Neural progenitor cell (in vitro differentiated cells): ENCODE measurements around the gene ADH7. TPM values are rescaled to one million over a fixed set of nuclear protein-coding genes. Genes with fewer than 3 reads are reported as not detected.

ENCODE experiments used
- DNase-seq: peaks from one replicate; pipeline ENCODE4 v3.0.0-alpha.2; 2016; ENCODE audit warnings: low spot score
- H2AFZ ChIP-seq: fragments of 200-600 bp; sonication (generic); replicated peaks from 2 replicates; pipeline ENCODE4 v1.6.1; 2016; ENCODE audit warnings: antibody characterized with exemption
- H3F3A ChIP-seq: fragments of 200-600 bp; sonication (generic); 2 replicates; pipeline ENCODE4 v1.6.1; 2016; ENCODE audit warnings: antibody characterized with exemption, low read depth
- H3K27ac ChIP-seq: fragments of 200-600 bp; sonication (generic); 2 replicates; pipeline ENCODE4 v1.5.1; 2016; ENCODE audit warnings: mild to moderate bottlenecking
- H3K27me3 ChIP-seq: fragments of 200-600 bp; sonication (generic); 2 replicates; pipeline ENCODE4 v1.6.1; 2016; ENCODE audit warnings: mild to moderate bottlenecking, moderate library complexity
- H3K36me3 ChIP-seq: fragments of 200-600 bp; sonication (generic); 2 replicates; pipeline ENCODE4 v1.5.1; 2016
- H3K4me1 ChIP-seq: fragments of 200-600 bp; sonication (generic); 2 replicates; pipeline ENCODE4 v1.6.1; 2016; ENCODE audit warnings: mixed run types
- H3K4me2 ChIP-seq: fragments of 200-600 bp; sonication (generic); 2 replicates; pipeline ENCODE4 v1.6.1; 2016
- H3K4me3 ChIP-seq: fragments of 200-600 bp; sonication (generic); 2 replicates; pipeline ENCODE4 v1.5.1; 2016
- H3K79me2 ChIP-seq: fragments of 200-600 bp; sonication (generic); 2 replicates; pipeline ENCODE4 v1.6.1; 2016; ENCODE audit warnings: low read depth
- H3K9ac ChIP-seq: fragments of 200-600 bp; sonication (generic); 2 replicates; pipeline ENCODE4 v1.6.1; 2016
- H3K9me3 ChIP-seq: fragments of 200-600 bp; sonication (generic); 2 replicates; pipeline ENCODE4 v1.5.1; 2016; ENCODE audit warnings: low read depth
- H4K20me1 ChIP-seq: fragments of 200-600 bp; sonication (generic); 2 replicates; pipeline ENCODE4 v1.6.1; 2016; ENCODE audit warnings: low read depth
- H3K27ac Mint-ChIP-seq: 3 replicates; pipeline ENCODE4 v1.8.0; 2021; ENCODE audit warnings: mixed read lengths
- H3K27me3 Mint-ChIP-seq: 2 replicates; pipeline ENCODE4 v1.8.0; 2022; ENCODE audit warnings: low read depth, mild to moderate bottlenecking, inconsistent platforms, moderate library complexity, mixed read lengths; ENCODE audit not compliant: insufficient read depth
- H3K36me3 Mint-ChIP-seq: 3 replicates; pipeline ENCODE4 v1.8.0; 2021; ENCODE audit warnings: mixed read lengths
- H3K4me1 Mint-ChIP-seq: 3 replicates; pipeline ENCODE4 v1.8.0; 2021; ENCODE audit warnings: mixed read lengths
- H3K4me3 Mint-ChIP-seq: 3 replicates; pipeline ENCODE4 v1.8.0; 2021; ENCODE audit warnings: mild to moderate bottlenecking, moderate library complexity, mixed read lengths
- H3K9me3 Mint-ChIP-seq: 3 replicates; pipeline ENCODE4 v1.8.0; 2020; ENCODE audit warnings: mixed read lengths
- CTCF ChIP-seq: fragments of 200-600 bp; sonication (generic); IDR thresholded peaks from 2 replicates; pipeline ENCODE4 v1.5.1; 2017; ENCODE audit warnings: antibody characterized with exemption, mild to moderate bottlenecking
- EZH2 ChIP-seq: fragments of 200-600 bp; sonication (generic); IDR thresholded peaks from 2 replicates; pipeline ENCODE4 v1.6.1; 2017; ENCODE audit warnings: antibody characterized with exemption, mild to moderate bottlenecking, moderate library complexity
- EZH2phosphoT487 ChIP-seq: fragments of 200-600 bp; sonication (generic); IDR thresholded peaks from 2 replicates; pipeline ENCODE4 v1.6.1; 2017; ENCODE audit warnings: antibody characterized with exemption
- total RNA-seq: library from RNA; depleted of rRNA; stranded (reverse); fragments of >200 nt; gene quantifications from 2 replicates; pipeline ENCODE4 v1.2.3, GENCODE V29; 2015; ENCODE audit warnings: low replicate concordance

ADH7 gene
- total RNA-seq, 1 donor from 2014 or later, result not detected

- H3K9me3 Mint-ChIP-seq, result no peaks in the 10 kb centered on the region
- H3K79me2 ChIP-seq, result no peaks in the 10 kb centered on the region
- H3F3A ChIP-seq, result no peaks in the 10 kb centered on the region
- no peaks in the 10 kb centered on the region for H3K27me3 ChIP-seq
- H3K4me1 ChIP-seq, result no peaks in the 10 kb centered on the region
- no peak overlapping the region for H3K4me3 ChIP-seq
- H3K9ac ChIP-seq, result no peak overlapping the region
- H3K27me3 Mint-ChIP-seq, result peaks cover 4% of the 10 kb centered on the region
- no peaks in the 10 kb centered on the region for H3K36me3 ChIP-seq
- H3K36me3 Mint-ChIP-seq, result no peaks in the 10 kb centered on the region
- no peak for TF ChIP-seq CTCF
- no peak for TF ChIP-seq EZH2
- no peak for TF ChIP-seq EZH2phosphoT487
- peaks cover 17% of the 10 kb centered on the region for H3K4me1 Mint-ChIP-seq
- no peak overlapping the region for H3K4me2 ChIP-seq
- no peaks in the 10 kb centered on the region for H3K9me3 ChIP-seq
- H4K20me1 ChIP-seq, result no peaks in the 10 kb centered on the region
- H2AFZ ChIP-seq, result no peak overlapping the region
- H3K27ac Mint-ChIP-seq, result no peak overlapping the region
- H3K27ac ChIP-seq, result no peak overlapping the region
- no peak for DNase-seq
- H3K4me3 Mint-ChIP-seq, result no peak overlapping the region
Observed at GRCh38 chr4:99463566-99463965, 28.4 kb upstream of the ADH7 start.

- H3K36me3 ChIP-seq, result no peaks in the 10 kb centered on the region
- no peaks in the 10 kb centered on the region for H3K79me2 ChIP-seq
- H3K4me3 Mint-ChIP-seq, result no peak overlapping the region
- no peak overlapping the region for H3K27ac Mint-ChIP-seq
- H3K36me3 Mint-ChIP-seq, result no peaks in the 10 kb centered on the region
- peaks cover 13% of the 10 kb centered on the region for H3K4me1 Mint-ChIP-seq
- TF ChIP-seq CTCF (peak; percentile 90), EZH2 (no peak)
- no peaks in the 10 kb centered on the region for H4K20me1 ChIP-seq
- no peaks in the 10 kb centered on the region for H3K27me3 ChIP-seq
- no peak overlapping the region for H3K4me2 ChIP-seq
- peaks cover 4% of the 10 kb centered on the region for H3K27me3 Mint-ChIP-seq
- H3K9me3 Mint-ChIP-seq, result no peaks in the 10 kb centered on the region
- H3K4me1 ChIP-seq, result no peaks in the 10 kb centered on the region
- no peak overlapping the region for H3K4me3 ChIP-seq
- no peak overlapping the region for H3K9ac ChIP-seq
- peak; percentile 81 for DNase-seq
- H3K27ac ChIP-seq, result no peak overlapping the region
- no peaks in the 10 kb centered on the region for H3K9me3 ChIP-seq
- H2AFZ ChIP-seq, result no peak overlapping the region
- H3F3A ChIP-seq, result no peaks in the 10 kb centered on the region
Observed at GRCh38 chr4:99462875-99463464, 27.8 kb upstream of the ADH7 start.

- Histone ChIP-seq H3K27ac (no peak overlapping the region), H3K4me3 (no peak overlapping the region), H3K36me3 (no peaks in the 10 kb centered on the region), H3K27me3 (no peaks in the 10 kb centered on the region), H2AFZ (no peak overlapping the region), H3F3A (no peaks in the 10 kb centered on the region), H3K9ac (no peak overlapping the region), H3K79me2 (no peaks in the 10 kb centered on the region), H3K4me1 (no peaks in the 10 kb centered on the region), H4K20me1 (no peaks in the 10 kb centered on the region), H3K4me2 (no peak overlapping the region), H3K9me3 (no peaks in the 10 kb centered on the region)
- peaks cover 4% of the 10 kb centered on the region for H3K27me3 Mint-ChIP-seq
- TF ChIP-seq EZH2, result no peak
- TF ChIP-seq CTCF, result no peak
- no peak for TF ChIP-seq EZH2phosphoT487
- H3K9me3 Mint-ChIP-seq, result no peaks in the 10 kb centered on the region
- H3K4me3 Mint-ChIP-seq, result no peak overlapping the region
- H3K4me1 Mint-ChIP-seq, result peaks cover 4% of the 10 kb centered on the region
- no peak overlapping the region for H3K27ac Mint-ChIP-seq
- H3K36me3 Mint-ChIP-seq, result no peaks in the 10 kb centered on the region
- no peak for DNase-seq
Observed at GRCh38 chr4:99461623-99462401, 26.7 kb upstream of the ADH7 start.
